ENCODE data around the gene NEGR1. TPM values are rescaled to one million over a fixed set of nuclear protein-coding genes. Genes with fewer than 3 reads are reported as not detected.

The NEGR1 gene
- total RNA-seq, 1 donor from 2014 or later: 19.2 TPM

DNA sequence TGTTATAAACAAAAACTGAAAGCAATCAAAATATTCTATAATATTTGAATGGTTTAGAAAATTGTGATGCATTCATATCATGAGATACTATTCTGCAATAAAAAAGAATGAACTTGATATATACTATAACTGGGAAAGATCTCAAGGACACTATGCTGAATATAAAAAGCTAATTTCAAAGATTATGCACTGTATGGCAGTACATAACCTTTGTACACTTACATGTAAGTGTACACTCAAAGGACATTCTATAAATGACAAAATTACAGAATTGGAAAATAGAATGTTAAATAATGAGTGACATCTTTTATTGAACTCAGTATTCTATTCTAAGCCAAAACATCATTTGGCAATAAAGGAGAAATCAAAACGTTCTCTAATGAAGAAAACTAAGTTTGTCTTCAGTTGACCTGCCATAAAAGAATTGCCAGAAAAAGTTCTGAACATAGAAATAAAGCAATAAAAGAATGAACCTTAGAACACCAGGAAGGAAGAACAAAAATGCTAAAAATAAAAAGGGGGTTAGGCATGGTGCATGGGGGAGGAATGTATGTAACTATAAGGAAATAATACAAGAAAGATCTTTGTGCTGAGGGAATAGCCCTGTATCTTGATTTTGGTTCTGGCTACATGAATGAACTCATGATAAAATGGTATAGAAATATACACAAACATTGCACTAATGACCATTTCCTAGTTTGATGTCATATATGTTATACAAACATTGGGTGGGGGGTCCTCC, 519.7 kb downstream of the NEGR1 start:
- Histone ChIP-seq H3K36me3 (no peaks in the 10 kb centered on the region), H3K9me3 (no peaks in the 10 kb centered on the region), H3K27me3 (no peaks in the 10 kb centered on the region), H3K4me3 (no peak overlapping the region), H3K4me1 (no peaks in the 10 kb centered on the region), H3K27ac (no peak overlapping the region)
- no peak for TF ChIP-seq POLR2A (IDR thresholded peaks at IDR 0.05)
- no peak for TF ChIP-seq POLR2AphosphoS5 (IDR thresholded peaks at IDR 0.05; ENCODE audit: insufficient read depth in 1 of 2, low read depth in 1 of 2)
- TF ChIP-seq, protein P1, sequence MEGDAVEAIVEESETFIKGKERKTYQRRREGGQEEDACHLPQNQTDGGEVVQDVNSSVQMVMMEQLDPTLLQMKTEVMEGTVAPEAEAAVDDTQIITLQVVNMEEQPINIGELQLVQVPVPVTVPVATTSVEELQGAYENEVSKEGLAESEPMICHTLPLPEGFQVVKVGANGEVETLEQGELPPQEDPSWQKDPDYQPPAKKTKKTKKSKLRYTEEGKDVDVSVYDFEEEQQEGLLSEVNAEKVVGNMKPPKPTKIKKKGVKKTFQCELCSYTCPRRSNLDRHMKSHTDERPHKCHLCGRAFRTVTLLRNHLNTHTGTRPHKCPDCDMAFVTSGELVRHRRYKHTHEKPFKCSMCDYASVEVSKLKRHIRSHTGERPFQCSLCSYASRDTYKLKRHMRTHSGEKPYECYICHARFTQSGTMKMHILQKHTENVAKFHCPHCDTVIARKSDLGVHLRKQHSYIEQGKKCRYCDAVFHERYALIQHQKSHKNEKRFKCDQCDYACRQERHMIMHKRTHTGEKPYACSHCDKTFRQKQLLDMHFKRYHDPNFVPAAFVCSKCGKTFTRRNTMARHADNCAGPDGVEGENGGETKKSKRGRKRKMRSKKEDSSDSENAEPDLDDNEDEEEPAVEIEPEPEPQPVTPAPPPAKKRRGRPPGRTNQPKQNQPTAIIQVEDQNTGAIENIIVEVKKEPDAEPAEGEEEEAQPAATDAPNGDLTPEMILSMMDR (IDR thresholded peaks at IDR 0.05): no peak
- intact Hi-C loops (cut with DNase I): no loop called here
- DNase-seq (ENCODE audit: extremely low spot score in 2 of 2): no peak

DNA sequence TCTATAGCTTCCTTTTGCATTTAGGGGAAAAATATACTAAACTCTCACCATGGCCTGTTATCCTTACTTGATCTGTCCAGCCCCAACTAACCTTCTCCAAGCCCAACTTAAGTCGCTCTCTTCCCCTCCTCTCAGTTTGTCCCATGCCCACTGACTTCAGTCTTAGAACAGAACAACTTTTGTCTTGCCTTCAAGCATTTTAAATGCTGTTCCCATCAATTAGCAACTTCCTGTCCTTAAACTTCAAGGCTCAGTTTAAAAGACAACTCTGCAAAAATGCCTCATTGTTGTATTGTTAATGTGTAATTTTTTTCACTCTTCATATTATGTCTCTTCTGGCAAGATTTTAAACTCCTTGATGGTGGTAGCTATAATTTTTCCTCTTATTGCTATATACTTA, 526.9 kb downstream of the NEGR1 start:
- no peak overlapping the region for H3K27ac ChIP-seq
- no peaks in the 10 kb centered on the region for H3K36me3 ChIP-seq
- H3K9me3 ChIP-seq: no peaks in the 10 kb centered on the region
- TF ChIP-seq, protein P1 (IDR thresholded peaks at IDR 0.05): no peak
- TF ChIP-seq POLR2A (IDR thresholded peaks at IDR 0.05) (no peak), POLR2AphosphoS5 (IDR thresholded peaks at IDR 0.05; ENCODE audit: insufficient read depth in 1 of 2, low read depth in 1 of 2) (no peak)
- no peak for DNase-seq (ENCODE audit: extremely low spot score in 2 of 2)
- H3K4me3 ChIP-seq: no peak overlapping the region
- no peaks in the 10 kb centered on the region for H3K27me3 ChIP-seq
- intact Hi-C loops (cut with DNase I): no loop called here
- H3K4me1 ChIP-seq: no peaks in the 10 kb centered on the region

DNA sequence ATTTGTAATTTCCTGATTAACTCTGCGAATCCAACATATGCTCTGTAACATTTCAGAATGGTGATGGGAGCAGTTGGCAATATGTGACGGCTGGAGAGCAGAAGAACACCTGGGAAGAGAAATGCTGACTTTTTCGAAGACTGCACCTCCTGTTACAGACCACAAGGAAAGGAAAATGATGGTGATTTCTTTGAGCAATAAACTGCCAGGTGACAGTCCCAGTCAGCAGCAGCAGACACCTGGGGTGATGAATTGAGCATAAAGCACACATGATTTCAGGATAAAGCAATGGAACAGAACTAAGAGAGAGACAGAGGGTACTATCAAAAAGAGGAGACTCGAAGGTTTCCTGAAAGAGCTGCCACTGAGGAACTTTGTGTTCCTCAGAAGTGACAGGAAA, 528.6 kb downstream of the NEGR1 start:
- no peaks in the 10 kb centered on the region for H3K27me3 ChIP-seq
- H3K4me1 ChIP-seq: no peaks in the 10 kb centered on the region
- H3K4me3 ChIP-seq: no peak overlapping the region
- no peak overlapping the region for H3K27ac ChIP-seq
- intact Hi-C loops (cut with DNase I): no loop called here
- no peaks in the 10 kb centered on the region for H3K9me3 ChIP-seq
- no peak for TF ChIP-seq POLR2A (IDR thresholded peaks at IDR 0.05)
- TF ChIP-seq POLR2AphosphoS5 (IDR thresholded peaks at IDR 0.05; ENCODE audit: insufficient read depth in 1 of 2, low read depth in 1 of 2): no peak
- TF ChIP-seq, protein P1 (IDR thresholded peaks at IDR 0.05): no peak
- no peaks in the 10 kb centered on the region for H3K36me3 ChIP-seq
- no peak for DNase-seq (ENCODE audit: extremely low spot score in 2 of 2)

DNA sequence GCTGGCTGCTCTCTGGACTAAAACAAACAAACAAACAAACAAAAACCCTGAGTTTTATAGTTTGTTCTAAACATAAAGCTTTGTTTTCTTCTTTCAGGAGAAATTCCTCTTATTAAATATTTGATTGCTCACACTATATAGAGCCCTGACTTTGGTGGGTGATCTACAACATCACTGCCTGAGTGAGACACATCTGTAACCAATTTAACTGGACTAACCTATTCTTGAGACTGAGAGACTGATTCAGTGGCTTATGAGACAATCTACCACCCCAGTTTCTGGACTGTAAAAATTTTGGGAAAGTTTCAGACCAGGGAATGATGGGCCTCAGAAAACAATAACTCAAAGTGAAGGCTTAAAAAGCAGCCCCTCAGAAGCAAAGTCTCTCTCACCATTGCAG, 537.0 kb downstream of the NEGR1 start:
- H3K4me1 ChIP-seq: no peaks in the 10 kb centered on the region
- TF ChIP-seq POLR2AphosphoS5 (IDR thresholded peaks at IDR 0.05; ENCODE audit: insufficient read depth in 1 of 2, low read depth in 1 of 2) (no peak), POLR2A (IDR thresholded peaks at IDR 0.05) (no peak)
- TF ChIP-seq, protein P1 (IDR thresholded peaks at IDR 0.05): no peak
- no peak overlapping the region for H3K27ac ChIP-seq
- H3K4me3 ChIP-seq: no peak overlapping the region
- no peaks in the 10 kb centered on the region for H3K9me3 ChIP-seq
- DNase-seq (ENCODE audit: extremely low spot score in 2 of 2): no peak
- no peaks in the 10 kb centered on the region for H3K27me3 ChIP-seq
- H3K36me3 ChIP-seq: no peaks in the 10 kb centered on the region
- intact Hi-C loops (cut with DNase I): no loop called here

DNA sequence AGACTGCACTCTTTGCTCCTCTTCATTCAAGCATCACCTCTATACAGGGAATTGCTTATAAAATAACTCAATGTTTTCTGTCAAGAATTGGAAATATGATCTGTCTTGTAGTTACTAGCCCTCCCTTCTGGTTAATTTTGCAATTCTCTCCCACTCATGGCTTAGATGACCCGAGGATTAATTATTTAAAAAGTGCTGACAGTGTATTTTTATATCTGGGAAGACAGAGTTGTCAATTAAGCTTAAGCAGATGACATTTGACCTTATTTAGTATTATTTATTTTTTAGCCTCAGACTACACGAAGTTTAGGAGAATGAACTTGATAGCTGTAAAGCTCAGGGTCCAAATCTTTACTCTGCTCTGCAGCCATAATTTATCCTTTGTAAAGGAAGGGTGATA, 538.5 kb downstream of the NEGR1 start:
- intact Hi-C loops (cut with DNase I): no loop called here

More for the DNA sequence above, 538.5 kb downstream of the NEGR1 start:
- Histone ChIP-seq H3K36me3 (no peaks in the 10 kb centered on the region), H3K27me3 (no peaks in the 10 kb centered on the region), H3K27ac (no peak overlapping the region), H3K9me3 (no peaks in the 10 kb centered on the region), H3K4me1 (no peaks in the 10 kb centered on the region), H3K4me3 (no peak overlapping the region)
- no peak for DNase-seq (ENCODE audit: extremely low spot score in 2 of 2)
- no peak for TF ChIP-seq POLR2AphosphoS5 (IDR thresholded peaks at IDR 0.05; ENCODE audit: insufficient read depth in 1 of 2, low read depth in 1 of 2)
- TF ChIP-seq, protein P1 (IDR thresholded peaks at IDR 0.05): no peak
- TF ChIP-seq POLR2A (IDR thresholded peaks at IDR 0.05): no peak
